ENCODE results near the gene PON1.

PON1 gene

DNA sequence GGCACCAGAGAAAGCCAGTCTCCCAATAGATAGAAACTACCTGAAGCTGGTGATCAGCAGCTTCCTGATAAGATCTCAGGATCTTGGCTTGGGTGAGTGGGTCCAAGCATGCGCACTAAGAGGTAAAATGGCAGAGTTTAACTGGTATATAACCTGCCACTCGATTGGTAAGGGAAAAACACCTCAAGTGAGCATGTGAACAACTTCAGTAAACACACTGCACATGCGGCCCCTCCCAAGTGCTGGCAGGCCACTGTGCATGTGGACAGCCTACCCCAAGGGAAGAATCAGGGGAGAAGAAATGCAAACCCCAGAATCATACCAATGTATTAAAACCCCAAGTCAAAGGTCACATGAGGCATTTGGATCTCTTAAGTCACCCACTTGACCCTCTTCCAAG lies 17.7 kb upstream of the PON1 start:
- H3K4me3 ChIP-seq (ENCODE audit: low read length): no peak overlapping the region
- DNase-seq (ENCODE audit: low read depth): no peak
- TF ChIP-seq, protein P1, sequence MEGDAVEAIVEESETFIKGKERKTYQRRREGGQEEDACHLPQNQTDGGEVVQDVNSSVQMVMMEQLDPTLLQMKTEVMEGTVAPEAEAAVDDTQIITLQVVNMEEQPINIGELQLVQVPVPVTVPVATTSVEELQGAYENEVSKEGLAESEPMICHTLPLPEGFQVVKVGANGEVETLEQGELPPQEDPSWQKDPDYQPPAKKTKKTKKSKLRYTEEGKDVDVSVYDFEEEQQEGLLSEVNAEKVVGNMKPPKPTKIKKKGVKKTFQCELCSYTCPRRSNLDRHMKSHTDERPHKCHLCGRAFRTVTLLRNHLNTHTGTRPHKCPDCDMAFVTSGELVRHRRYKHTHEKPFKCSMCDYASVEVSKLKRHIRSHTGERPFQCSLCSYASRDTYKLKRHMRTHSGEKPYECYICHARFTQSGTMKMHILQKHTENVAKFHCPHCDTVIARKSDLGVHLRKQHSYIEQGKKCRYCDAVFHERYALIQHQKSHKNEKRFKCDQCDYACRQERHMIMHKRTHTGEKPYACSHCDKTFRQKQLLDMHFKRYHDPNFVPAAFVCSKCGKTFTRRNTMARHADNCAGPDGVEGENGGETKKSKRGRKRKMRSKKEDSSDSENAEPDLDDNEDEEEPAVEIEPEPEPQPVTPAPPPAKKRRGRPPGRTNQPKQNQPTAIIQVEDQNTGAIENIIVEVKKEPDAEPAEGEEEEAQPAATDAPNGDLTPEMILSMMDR (conservative IDR thresholded peaks at IDR 0.05; ENCODE audit: low read length): no peak

GRCh38 chr7:95340491-95340890 lies 16.2 kb upstream of the PON1 start:
- TF ChIP-seq, protein P1 (conservative IDR thresholded peaks at IDR 0.05; ENCODE audit: low read length): no peak
- H3K4me3 ChIP-seq (ENCODE audit: low read length): no peak overlapping the region
- DNase-seq (ENCODE audit: low read depth): no peak

- DNase-seq (ENCODE audit: low read depth): no peak
- TF ChIP-seq, protein P1 (conservative IDR thresholded peaks at IDR 0.05; ENCODE audit: low read length): no peak
- H3K4me3 ChIP-seq (ENCODE audit: low read length): no peak overlapping the region
These were observed 14.5 kb upstream of the PON1 start for GRCh38 chr7:95338832-95339231.

- peak; percentile 88 for DNase-seq (ENCODE audit: low read depth)
- H3K4me3 ChIP-seq (ENCODE audit: low read length): no peak overlapping the region
- TF ChIP-seq, protein P1 (conservative IDR thresholded peaks at IDR 0.05; ENCODE audit: low read length): no peak
These were observed 10.8 kb upstream of the PON1 start for GRCh38 chr7:95335093-95335492.

DNA sequence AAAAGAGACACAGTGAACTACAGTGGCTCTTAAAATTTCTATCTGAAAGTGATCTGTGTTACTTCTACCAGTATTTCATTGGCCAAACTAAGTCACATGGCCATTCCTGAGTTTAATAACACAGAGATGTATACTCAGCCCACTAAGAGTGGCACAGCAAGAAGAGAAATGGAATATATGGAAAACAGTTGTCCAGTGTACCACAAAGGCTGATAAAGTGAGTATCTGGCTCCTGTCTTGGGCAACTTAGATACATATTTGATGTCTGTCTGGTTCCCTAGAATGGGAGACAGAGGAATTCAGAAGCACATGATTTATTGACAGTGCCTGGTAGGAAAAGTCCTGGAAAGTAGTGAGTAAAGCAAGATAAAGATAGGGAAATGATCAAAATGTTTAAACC lies 10.1 kb upstream of the PON1 start:
- peak; percentile 7 for DNase-seq (ENCODE audit: low read depth)
- TF ChIP-seq, protein P1 (conservative IDR thresholded peaks at IDR 0.05; ENCODE audit: low read length): no peak

GRCh38 chr7:95330961-95331337 lies 6.6 kb upstream of the PON1 start:
- H3K4me3 ChIP-seq (ENCODE audit: low read length): 0 out of 2 replicates have a peak overlapping the region, but pooled peaks have one; percentile 38
- TF ChIP-seq, protein P1 (conservative IDR thresholded peaks at IDR 0.05; ENCODE audit: low read length): no peak
- no peak for DNase-seq (ENCODE audit: low read depth)

More for the DNA sequence above, 10.1 kb upstream of the PON1 start:
- no peak overlapping the region for H3K4me3 ChIP-seq (ENCODE audit: low read length)

- TF ChIP-seq, protein P1 (conservative IDR thresholded peaks at IDR 0.05; ENCODE audit: low read length): no peak
- H3K4me3 ChIP-seq (ENCODE audit: low read length): peak overlapping the region; percentile 38
- peak; percentile 54 for DNase-seq (ENCODE audit: low read depth)
These were observed 6.0 kb upstream of the PON1 start for GRCh38 chr7:95330204-95330960.

Data from AG10803 (cell line).